Dermis blood vessel endothelial cell (primary cell): ENCODE measurements around the gene FOXS1. TPM values are rescaled to one million over a fixed set of nuclear protein-coding genes. Genes with fewer than 3 reads are reported as not detected.

ENCODE experiments used
- DNase-seq: peaks from one replicate; pipeline ENCODE4 v3.0.0; 2010
- total RNA-seq: library from RNA; depleted of rRNA; stranded (reverse); fragments of >200 nt; gene quantifications from 2 replicates; pipeline ENCODE4 v1.2.3, GENCODE V29; 2014

Gene FOXS1
- 0.09 TPM in 1 of 2 replicates, not detected in the other for total RNA-seq

- no peak for DNase-seq
Observed at GRCh38 chr20:31845300-31845863, at the start of gene FOXS1. Gene FOXS1, minus strand, starts transcription at chr20:31845604. Its CDS starts 62 bp downstream, at chr20:31845542.

- DNase-seq, result no peak
Observed at GRCh38 chr20:31890646-31891045, 45.2 kb upstream of the FOXS1 start.

GRCh38 chr20:31883829-31884228, 38.4 kb upstream of the FOXS1 start:
- DNase-seq, result no peak

GRCh38 chr20:31881945-31882344, 36.5 kb upstream of the FOXS1 start:
- no peak for DNase-seq

- peak; percentile 97 for DNase-seq
Observed at GRCh38 chr20:31879143-31879987, 34.0 kb upstream of the FOXS1 start.

GRCh38 chr20:31877684-31878083, 32.3 kb upstream of the FOXS1 start:
- no peak for DNase-seq

GRCh38 chr20:31875671-31876070, 30.3 kb upstream of the FOXS1 start:
- no peak for DNase-seq

- DNase-seq, result no peak
Observed at GRCh38 chr20:31872406-31872805, 27.0 kb upstream of the FOXS1 start.

- no peak for DNase-seq
Observed at GRCh38 chr20:31871618-31871954, 26.2 kb upstream of the FOXS1 start.

- no peak for DNase-seq
Observed at GRCh38 chr20:31870726-31871617, 25.6 kb upstream of the FOXS1 start.

GRCh38 chr20:31869942-31870725, 24.7 kb upstream of the FOXS1 start, which contains the start of the genes DUSP15 and TTLL9:
Gene DUSP15, minus strand, starts transcription at chr20:31870527. Its CDS starts 190 bp downstream, at chr20:31870337.
Gene TTLL9, plus strand, starts transcription at chr20:31870634. Its CDS starts 493 bp downstream, at chr20:31871127.
- peak; percentile 14 for DNase-seq

- DNase-seq, result no peak
Observed at GRCh38 chr20:31869673-31869941, 24.2 kb upstream of the FOXS1 start.

GRCh38 chr20:31868853-31869672, 23.7 kb upstream of the FOXS1 start:
- DNase-seq, result no peak

GRCh38 chr20:31866221-31866620, 20.8 kb upstream of the FOXS1 start:
- DNase-seq, result no peak

- no peak for DNase-seq
Observed at GRCh38 chr20:31864521-31865400, 19.4 kb upstream of the FOXS1 start.

- DNase-seq, result no peak
Observed at GRCh38 chr20:31863296-31864085, 18.1 kb upstream of the FOXS1 start.

- no peak for DNase-seq
Observed at GRCh38 chr20:31862506-31862905, 17.1 kb upstream of the FOXS1 start.

GRCh38 chr20:31862157-31862470, 16.7 kb upstream of the FOXS1 start:
- DNase-seq, result no peak

- peak; percentile 72 for DNase-seq
Observed at GRCh38 chr20:31861385-31862156, 16.2 kb upstream of the FOXS1 start.
